EH (cell line): Measurements from ENCODE around the gene GREB1L.

ENCODE experiments used
- DNase-seq: peaks from one replicate; pipeline ENCODE4 v3.0.0-alpha.2; 2015; ENCODE audit warnings: low read depth

The GREB1L gene

DNA sequence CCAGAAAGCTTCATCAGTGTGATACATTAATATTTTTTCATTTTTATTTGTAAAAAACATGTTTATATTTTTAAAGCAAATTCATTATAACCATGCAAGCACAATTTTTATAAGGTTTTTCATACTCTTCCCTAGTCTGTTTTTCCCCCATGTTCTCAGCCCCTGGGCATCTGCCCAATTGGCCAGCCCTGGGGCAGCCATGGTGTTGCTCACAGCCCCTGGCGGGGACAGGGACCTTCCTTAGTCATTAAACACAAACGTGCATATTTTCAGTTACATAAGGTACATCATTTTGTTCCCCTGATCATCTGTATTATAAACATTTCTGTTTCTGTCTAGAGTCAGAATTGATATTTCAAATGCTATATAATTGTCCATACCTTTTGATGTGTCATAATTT is 208.5 kb downstream of the GREB1L start:
- no peak for DNase-seq

DNA sequence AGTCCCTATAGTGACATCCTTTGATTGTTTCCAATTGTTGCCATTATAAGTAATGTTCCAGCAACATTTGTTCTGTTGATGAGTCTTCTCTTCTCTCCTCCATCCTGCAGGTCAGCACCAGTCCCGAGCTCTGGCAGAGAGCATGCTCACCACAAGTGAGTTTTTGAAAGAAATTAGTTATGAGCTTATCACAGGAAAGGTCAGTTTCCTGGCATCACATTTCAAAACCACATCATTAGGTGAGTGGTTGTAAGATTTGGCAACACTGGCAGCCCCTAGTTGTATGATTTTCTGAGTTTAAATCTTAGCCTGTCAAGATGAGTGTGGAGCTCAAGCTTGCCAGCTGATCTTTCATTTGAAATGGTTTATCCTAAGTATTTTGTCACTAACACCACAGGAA is 208.9 kb downstream of the GREB1L start:
- peak; percentile 10 for DNase-seq

DNA sequence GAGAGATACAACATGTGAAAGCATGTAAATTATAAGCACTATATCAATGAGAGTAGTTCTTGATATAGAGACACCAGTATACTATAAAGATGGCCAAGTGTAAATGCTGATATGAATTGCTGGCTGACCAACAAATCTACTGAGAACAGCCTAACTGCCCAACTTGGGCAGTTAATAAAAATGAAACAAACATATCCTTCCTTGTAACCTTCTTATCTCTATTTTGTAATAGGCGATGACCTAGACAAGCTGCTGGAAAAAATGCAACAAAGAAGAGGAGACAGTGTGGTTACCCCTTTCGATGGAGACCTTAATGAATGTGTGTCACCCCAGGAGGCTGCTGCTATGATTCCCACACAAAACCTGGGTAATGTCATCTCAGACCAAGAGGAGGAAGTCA is 209.8 kb downstream of the GREB1L start:
- DNase-seq: no peak

DNA sequence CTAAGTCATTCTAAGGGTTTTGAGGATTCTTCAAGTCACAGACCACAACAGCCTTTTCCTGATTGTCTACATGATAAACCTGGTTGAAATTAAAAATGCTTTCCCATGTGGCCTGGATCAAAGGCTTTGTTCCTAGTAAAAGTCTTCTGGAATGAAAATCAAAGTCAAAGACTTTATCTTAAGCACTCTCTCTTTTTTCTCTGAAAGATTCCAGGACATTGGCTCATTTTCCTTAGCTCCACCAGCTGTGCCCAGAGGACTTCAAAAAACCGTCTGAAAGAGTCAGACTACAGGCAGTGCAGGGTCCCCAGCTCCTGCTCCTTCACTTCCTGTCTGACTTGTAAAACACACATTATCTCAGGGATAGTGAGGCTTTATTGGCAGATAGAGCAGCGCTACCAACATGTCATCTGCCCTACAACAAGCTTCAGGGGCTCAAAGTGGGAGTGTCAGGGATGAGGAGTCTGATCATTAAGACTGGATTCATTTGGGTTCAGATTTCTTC is 210.3 kb downstream of the GREB1L start:
- DNase-seq: peak; percentile 69

DNA sequence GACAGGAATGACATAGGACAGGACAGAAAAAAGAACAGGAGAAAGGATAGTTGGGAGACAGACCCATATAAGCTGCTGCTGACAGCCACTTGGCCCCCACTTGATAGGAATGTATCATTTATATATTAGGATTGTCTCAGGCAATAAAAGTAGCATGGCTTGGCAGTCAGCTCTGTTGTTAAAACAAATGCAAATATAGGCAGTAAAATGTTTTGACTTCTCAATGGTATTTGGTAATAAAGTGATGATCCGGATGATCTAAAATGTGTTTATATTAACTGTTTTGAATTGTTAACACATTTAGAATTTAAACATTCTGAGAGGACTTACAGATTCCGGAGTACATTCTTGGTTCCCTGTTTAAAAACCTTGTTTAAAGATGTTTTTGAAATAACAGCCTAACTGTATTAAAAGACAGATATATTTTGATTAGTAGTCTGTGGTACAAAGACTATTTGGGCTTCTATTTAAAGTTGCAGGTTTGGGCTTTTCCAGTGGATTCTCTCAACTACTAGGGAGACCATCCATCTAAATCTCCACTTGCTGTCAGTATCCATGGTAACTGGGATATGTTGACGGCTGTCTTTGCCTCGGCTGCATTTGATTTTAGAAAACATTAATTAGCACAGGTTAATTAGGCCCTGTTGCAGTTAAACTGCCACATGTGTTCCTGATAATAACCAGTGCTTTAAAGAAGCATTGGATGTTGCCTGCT is 210.9 kb downstream of the GREB1L start:
- DNase-seq: peak; percentile 80

DNA sequence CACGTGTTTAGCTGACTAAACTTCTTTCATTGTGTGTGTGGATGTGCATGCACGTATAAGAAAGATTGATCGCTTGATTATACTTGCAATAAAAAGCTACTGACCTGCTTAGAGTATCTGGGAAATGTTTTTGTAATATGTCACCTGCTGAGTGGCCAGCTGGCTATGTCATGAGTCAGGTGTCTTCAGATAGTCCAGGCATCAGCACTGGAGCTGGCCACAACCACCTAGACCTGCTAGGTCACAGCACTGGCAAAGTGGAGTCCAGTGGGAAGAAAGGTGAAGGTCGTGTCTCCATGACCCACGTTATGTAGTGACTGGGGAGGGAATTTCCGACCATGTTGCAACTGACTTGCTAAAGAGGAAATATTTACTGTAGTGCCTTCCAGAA is 211.5 kb downstream of the GREB1L start:
- peak; percentile 24 for DNase-seq

DNA sequence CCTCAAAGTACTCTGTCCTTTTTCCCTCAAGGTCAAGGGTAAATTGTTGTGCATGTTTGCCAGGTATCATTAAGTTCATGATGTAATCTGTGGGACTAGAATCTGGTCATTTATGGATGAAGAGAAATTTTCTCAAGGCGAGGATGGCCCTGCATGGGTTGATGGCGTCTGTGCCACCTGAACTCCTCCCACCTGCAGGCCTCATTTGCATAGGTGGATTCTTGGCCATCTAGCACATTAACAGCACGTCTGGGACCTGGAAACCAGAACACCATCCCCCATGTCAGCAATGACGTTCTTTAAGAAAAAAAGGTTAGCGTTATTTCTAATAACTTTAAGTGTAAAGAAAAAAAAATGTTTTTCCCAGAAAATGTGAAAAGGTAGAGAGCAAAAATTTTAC is 212.7 kb downstream of the GREB1L start:
- no peak for DNase-seq

DNA sequence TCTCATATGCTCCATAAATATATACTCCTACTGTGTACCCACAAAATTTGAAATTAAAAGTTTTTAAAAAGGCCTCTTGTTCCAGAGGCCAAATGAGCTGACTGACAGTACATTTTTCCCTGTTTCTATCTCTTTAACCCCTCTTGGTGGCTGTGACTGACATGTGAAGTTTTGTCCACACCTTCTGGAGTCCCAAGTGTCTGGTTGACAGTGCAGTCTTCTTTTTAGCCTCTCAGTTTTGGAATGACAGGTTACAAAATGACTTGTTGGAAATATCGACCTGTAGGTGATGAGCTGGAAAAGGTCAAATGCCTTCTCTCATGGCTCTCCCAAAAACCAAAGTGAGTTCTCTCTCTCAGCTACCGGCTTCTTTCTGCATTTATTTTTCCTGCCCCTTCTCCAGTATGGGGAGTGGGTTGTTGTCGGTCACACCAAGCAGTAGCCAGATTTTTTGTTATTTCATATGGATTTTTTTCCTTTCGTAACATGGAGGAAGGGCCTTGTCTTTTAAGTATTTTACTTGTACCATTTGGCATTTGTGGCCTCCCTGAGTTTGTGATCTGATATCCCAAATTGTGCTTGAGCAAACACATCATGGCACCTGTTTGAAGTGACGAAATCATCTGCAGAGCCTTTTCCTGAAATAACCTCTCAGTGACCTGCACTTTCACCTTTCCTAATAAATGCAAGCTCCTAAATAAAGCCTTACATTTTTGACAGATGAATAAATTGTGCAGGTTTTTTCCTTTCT is 214.6 kb downstream of the GREB1L start:
- DNase-seq: no peak

DNA sequence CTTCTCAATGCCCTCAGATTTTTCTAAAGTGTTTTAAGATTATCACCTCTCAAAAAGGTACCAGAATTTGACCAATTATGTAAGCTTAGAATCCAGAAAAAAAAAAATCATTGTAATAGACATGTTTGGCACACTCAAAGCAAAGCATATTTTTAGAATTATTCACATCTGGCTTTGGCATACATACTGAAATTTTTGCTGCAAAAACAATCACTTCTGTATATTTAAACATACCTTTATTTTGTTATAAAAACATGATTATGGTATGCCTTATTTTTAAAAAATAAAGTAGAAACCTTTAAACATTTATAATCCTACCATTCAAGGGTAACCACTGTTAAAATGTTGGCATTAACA is 215.1 kb downstream of the GREB1L start:
- peak; percentile 16 for DNase-seq

DNA sequence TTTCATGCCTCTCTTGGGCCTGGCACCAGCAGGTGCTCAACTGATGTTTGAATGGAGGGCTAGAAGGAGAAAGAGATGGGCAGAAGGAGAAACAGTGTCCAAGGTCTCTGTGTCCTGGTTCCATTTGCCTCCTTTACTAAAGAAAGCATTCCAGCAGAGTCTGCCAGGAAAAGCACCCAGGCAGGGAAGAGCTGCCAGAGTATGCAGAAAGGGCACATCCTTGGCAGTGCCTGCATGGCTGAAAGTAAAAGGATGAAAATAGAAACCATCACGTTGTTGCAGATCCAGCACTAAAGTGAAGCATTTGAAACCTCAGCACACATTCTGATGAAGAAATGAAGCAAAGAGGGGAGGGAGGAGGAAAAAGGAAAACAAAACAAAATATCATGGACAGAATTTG is 216.3 kb downstream of the GREB1L start:
- DNase-seq: peak; percentile 7

DNA sequence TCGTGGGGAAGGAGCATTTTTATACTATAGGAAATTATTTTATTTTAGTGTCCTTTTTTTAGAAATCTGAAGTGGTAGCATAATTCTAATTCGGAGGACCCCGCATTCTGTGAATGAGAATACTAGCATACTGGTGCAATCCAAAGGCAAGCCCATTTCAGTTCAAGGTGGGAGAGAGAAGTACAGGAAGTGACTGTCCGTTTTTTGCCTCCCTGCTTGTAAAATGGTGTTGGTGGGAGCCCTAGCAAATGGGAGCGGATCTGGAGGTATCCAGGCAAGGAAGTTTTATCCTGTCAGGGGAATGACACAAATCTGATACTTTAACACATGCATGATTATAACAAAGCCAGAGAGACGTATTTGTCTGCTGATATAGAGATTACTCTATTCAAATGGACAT is 216.8 kb downstream of the GREB1L start:
- DNase-seq: no peak

DNA sequence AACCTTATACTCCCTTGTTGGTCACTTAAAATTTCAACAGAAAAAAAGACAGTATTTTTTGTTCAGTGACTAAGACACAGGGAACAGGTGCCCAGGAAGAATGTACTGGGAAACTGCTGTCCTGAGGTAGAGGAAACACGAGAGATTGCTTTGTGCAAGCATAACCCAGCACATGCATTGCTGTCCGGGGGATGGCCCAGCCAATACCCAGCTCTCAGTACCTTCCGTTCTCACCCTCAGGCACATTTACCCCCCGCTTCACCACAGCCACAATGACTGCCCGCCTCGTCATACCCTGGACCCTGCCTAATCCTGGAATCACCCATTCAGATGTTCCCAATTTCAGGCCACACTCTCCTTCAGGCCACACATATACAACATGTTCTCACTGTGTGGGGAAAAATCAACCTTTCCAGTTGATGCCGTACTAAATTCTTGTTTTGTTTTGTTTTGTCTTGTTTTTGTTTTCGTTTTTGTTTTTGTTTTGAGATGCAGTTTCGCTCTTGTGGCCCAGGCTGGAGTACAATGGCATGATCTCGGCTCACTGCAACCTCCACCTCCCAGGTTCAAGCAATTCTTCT is 217.8 kb downstream of the GREB1L start:
- no peak for DNase-seq

DNA sequence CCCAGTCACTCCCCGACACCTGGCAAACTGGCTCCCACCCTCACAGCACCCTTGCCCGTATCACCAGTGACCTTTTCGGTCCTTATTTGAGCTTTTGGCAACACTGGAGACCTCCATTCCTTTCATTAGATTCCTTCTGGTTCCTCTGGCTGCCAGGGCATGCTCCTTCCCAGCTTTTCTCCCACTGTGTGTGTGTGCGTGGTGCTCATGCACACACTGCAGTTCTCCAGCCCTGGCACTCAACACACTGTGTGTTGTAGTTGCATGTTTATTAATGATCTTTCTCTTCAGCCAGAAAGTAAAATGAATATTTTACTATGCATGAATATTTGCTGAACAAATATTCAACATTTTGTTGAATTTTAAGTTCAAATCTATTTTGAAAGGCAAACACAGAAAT is 219.4 kb downstream of the GREB1L start:
- no peak for DNase-seq

DNA sequence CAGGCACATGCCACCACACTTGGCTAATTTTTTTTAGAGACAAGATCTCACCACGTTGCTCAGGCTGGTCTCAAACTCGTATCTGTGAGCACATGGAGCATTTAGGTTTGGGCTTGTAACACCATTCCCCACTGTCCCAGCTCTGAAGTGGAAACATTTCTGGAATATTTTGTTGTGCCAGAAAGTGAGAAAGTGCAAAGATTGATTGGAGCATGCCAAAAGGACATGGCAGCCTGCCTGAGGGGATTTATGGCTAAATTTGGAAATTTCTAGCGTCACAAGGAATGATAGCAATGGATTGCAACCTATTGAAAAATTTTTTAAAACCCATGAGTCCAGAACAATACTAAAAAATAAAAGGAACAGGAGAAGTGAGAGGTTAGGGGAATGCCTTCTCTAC is 221.7 kb downstream of the GREB1L start:
- peak; percentile 62 for DNase-seq

DNA sequence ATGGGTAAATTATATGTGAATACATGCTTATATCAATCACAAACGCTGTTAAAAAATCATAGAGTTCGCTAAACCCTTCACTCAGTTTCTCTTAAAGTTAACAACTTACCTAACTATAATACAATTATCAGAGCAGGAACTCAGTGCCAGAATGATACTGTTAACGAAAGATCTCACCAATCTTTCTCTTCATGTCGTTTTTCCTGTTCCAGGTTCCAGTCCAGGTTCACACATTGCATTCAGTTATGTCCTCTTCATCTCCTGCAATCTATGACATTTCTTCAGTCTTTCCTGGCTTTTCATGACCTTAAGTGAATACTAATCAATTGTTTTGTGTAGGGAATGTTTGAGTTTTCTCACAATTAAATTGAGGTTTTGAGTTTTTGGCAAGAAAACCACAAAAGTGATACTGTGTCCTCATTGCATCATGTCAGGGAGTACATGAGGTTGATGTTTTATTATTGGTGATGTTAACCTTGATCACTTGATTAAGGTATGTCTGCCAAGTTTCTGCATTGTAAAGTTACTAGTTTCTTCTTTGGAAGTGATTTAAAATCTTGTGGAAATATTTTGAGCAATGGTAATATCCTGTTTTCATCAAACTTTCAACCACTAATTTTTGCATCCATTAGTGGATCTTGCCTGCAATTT is 226.6 kb downstream of the GREB1L start:
- DNase-seq: no peak

DNA sequence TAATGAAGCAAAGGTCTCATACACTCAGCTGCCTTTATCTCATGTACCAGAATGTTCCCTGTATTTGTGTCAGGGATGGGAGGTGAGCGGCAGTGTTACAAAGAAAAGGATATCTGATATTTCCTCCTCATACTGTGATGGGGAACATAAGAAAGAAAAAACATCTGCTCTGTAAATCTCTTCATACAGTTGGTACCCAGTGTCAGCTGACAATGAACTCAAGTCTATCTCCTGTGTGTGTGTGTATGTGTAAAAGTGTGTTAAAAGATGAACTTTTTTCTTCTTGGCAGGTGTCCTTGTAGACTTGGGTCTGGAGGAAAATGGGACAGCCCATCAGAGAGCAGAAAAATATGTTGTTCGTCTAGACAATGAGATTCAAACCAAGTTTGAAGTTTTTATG is 230.7 kb downstream of the GREB1L start:
- DNase-seq: no peak

DNA sequence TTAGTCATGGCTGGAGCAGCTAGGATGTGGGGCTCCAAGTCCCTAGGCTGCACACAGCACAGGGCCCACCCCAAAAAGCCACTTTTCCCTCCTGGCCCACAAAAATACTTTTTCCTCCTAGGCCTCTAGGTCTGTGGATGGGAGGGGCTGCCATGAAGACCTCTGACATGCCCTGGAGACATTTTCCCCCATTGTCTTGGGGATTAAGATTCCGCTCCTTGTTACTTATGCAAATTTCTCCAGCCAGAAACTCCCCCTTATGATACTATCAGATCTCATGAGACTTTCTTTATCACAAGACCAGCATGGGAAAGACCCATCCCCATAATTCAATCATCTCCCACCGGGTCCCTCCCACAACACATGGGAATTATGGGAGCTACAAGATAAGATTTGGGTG is 232.6 kb downstream of the GREB1L start:
- DNase-seq: no peak

DNA sequence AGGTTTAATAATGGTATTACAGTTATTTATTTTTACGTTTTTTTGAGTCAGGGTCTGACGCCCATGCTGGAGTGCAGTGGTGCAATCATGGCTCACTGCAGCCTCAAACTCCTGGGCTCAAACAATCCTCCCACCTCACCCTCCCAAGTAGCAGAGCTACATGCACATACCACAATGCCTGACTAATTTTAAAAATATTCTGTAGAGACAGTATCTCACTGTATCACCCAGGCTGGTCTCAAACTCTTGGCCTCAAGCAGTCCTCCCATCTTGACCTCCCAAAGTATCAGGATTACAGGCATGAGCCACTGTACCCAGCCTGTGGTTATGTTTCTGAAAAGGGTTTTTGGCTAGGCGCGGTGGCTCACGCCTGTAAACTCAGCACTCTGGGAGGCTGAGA is 237.7 kb downstream of the GREB1L start:
- peak; percentile 31 for DNase-seq

DNA sequence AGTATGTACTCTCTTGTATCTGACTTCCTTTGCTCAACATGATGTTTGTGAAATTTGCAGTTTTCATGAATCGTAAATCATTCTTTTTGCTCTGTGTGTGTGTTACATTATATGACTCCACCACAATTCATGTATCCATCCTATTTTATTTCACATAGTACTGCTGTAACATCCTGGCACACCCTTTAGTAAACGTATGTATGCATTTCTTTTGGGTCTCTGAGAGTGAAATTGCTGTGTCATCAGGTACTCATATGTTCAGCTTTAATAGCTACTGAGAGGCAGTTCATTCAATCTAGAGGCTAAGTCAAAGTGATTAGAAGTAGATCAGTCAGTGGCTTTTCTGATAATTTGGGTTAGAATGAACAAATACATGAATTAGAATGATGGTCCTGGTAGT is 239.7 kb downstream of the GREB1L start:
- DNase-seq: no peak

DNA sequence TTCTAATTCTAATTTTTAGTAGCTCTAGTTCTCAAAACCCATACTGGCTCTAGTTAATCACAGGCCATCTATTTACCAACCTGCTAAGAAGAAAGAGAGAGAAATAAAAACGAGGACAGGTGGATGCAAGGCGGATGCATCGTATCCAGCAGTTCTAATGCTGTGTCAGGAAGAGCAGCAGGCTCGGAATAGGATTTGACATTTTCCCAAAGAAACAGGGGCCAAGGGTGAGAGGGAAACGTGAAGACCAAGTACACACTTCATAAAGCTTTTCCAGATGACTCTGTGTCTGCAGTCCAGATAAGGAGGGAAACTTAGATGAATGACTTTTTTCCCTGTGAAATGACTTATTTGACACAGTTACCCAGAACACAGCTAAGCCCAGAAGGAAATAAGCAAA is 241.0 kb downstream of the GREB1L start:
- DNase-seq: no peak

DNA sequence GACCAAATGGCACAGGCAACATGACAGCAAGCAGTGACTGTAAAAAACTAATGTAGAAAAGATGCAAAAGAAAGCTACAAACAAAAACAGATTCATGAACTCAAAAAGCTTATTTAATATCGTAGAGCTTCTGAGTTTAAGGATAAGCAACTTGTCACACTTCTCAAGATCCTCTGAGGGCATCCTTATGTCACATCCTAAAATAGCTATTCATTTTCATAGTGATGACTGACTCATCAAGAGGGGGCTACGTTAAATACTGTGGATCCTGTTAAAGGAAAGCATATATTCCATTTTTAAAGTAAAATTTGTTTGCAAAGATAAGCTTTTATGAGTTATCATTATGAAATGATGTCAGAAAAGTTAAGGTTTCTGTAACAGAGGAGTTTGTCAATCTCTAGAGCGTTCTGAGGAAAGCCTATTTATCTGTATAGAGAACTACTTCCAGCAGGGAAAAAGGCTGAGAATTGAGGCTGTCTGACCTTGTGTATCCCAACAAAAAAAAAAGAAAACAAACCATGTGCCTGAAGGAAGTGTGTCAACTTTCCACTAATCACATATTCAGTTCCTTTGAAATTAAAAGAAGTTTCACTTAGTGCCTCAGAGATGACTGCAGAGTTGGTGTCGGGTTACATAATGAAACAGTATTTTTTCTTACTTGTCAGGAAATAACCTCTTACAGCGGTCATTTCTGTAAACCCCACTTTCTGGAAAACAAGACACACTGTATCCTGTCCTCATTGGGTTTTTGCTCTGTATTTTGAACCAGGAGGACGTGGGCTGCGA is 243.0 kb downstream of the GREB1L start:
- DNase-seq: peak; percentile 58

DNA sequence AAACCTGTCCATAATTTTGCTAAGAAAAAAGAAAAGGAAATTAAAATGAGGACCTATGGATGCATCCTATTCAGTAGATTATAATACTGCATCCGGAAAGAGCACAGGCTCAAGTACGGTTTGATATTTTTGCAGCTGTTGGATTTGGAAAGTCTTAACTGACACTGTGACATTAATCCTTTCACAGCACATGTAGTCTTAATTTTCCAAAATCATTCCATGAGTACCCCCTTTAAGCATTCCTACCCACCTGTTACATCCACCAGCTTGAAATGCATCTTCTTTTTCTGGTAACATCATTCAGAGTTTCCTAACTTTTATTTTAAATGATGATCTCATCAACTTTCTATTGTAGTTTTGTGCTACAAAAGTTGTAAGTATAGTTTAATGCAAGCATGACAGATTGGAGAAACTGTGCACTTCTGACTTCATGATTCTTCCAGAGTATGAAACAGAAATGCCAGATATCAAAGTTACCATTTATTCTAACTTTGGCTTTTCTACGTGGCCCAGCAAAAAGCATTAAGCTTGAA is 244.9 kb downstream of the GREB1L start:
- no peak for DNase-seq
